HG03103 (cell line): ENCODE measurements around the gene ELOVL5.
A peak's percentile ranks its signal among the peaks of the same experiment; 100 is the strongest.

ENCODE experiments used
- ATAC-seq: cut with Tn5 transposase; IDR thresholded peaks from one replicate; pipeline ENCODE4 v1.9.1; 2021; ENCODE audit warnings: low read depth; ENCODE audit not compliant: unreplicated experiment

Gene ELOVL5

DNA sequence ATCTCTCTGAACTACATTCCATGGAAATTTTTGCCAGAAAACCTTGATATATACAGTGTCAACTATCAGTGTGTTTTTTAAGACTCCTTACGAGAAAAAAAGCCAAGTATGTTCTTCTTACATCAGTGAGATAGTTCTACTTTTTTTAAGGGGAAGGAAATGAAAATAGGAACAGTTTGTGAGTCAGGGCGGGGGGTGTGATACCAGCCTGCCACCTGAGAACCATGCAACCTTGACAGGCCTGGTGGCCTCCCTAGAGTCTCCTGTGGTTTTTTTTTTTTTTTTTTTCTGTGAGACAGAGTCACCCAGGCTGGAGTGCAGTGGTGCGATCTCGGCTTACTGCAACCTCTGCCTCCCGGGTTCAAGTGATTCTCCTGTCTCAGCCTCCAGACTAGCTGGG lies 103.8 kb downstream of the ELOVL5 start:
- ATAC-seq, result peak; percentile 72

DNA sequence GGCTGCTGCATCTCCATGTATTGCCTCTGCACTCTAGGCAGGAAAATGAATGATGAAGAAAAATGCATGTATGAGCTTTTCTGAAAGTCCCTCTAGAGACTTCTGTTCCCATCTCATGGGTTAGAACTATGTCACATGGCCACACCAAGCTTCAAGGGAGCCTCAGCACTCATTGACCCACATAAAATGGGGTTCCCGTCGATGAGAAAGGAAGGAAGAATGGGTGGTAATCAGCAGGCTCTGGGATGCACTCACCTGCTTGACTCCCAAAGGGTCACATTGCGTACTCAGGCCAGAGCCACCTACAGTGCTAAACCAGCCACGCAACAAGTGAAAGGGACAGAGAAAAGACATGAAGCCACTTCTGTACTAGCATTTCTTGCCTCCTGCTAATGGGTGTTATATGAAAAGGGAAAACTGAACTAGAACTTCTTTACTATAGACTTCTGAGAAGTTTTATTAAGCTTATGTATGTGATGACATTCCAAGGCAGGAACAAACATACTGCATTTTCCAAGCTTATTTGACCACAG lies 104.3 kb downstream of the ELOVL5 start:
- ATAC-seq, result no peak

DNA sequence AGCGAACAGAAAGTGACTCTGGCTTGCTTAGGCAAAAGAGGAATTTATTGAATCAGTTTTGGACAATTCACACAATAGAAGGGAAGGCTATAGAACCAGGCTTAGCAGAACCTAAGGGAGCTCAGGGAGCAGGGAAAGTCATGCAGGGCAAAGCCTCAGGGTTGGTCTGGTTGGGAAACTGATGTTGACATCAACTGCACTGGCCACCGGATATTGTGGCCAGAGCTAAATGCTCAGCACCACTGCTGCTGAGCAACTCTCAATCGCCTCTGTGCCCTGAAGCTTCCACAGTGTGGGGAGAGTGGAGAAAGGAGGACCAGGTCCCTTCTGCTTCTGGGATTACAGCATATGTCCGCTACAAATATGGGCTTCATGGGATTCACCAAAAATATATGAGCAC lies 106.8 kb downstream of the ELOVL5 start:
- ATAC-seq, result no peak

DNA sequence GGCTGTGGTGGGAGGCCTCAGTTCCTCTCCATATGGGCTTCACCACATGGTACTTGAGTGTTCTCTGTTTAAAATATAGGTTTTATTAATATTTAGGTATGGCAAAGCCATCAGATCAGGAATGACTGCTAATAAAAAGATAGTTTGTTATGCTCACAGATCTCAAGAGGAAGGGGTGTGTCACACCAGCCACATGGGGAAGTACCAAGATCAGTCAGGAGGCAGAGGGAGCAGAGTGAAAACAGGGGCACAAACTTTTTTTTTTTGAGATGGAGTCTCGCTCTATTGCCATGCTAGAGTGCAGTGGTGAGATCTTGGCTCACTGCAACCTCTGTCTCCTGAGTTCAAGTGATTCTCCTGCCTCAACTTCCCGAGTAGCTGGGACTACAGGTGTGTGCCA lies 108.0 kb downstream of the ELOVL5 start:
- no peak for ATAC-seq

DNA sequence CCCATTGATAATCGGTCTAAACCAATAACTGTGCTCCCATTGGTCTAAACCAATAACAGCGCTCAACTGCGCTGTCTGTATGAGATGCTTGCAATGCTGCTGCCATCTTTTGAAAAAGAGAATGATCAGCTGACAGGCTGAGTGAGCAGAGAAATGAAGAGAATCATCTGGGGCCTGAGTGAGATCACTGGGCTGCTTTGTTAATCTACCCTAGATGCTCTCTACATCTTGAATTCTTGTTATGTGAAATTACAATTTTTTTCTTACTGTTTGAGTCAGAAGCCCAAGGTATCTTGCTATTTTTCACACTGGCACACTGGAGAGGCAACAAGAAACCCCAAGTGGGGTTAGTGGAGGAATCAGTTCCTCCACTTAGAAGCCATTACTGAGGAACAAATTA lies 108.6 kb downstream of the ELOVL5 start:
- no peak for ATAC-seq

DNA sequence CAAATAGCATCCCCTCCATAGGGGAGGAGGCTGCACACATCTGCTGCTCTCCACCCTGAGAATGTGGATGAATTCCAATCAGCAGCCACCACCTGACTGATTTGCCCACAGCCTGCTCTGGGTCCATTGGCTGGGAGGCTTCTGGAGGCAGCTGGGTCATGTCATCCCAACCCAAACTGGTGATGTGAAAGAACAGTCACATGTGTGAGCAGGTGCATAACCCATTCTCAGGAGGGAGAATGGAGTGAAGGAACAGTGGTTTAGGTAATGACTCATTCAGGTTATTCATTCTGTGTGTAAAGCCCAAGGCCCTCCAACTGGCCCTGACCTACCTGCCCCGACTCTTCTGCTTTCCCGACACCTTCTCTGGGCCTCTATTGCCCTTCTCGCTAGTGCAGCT lies 109.2 kb downstream of the ELOVL5 start:
- ATAC-seq, result peak; percentile 57

DNA sequence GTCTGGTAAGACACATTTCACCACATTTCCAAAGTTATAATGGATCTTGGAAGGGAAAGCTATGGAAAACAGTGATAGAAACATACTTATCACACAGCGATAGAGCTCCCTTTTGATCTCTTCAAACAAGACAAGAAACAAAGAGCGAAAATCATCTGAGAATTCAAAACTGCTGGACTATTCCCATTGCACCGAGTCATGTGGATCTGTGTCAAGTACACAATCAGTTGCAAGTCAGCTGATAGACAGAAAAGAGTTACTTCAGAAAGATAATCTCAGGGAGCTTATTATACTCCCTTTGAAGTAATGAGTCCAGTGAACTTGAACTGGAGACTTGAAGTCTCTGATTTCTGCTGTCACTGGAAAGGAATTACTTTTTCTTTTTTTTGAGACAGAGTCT lies 110.4 kb downstream of the ELOVL5 start:
- ATAC-seq, result no peak

DNA sequence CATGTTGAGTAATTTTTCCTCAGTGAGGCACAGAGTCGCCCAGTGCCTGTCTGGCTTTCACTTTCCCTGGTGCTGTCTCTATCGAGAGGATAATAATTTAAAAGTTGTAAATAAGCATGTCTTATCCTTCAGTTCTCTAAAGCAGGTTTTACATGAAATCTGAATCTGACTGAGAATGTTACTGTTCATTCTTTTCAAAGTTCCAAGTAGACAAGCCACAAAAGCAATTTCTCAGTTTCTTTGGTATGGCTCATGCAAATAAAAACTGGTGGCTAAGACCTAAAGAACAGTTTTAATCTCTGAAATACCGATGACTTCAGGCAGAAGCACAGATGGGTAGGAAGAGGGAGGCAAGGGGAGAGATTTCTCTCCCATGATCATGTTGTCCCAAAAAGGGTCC lies 112.5 kb downstream of the ELOVL5 start:
- peak; percentile 27 for ATAC-seq

DNA sequence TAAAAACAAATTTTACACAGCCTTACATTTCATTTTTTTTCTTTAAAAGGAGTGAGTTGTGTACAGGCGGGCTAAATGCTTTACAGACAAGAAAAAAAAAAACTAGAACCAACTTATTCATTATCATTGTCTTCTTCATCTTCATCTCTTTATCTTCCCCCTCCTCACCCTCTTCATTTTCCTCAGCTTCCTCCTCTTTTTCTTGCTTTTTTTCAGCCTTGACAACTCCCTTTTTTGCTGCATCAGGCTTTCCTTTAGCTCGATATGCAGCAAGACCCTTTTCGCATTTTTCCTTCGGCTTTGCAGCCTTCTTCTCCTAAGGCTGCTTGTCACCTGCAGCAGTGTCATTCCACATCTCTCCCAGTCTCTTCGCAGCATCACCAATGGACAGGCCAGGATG lies 113.2 kb downstream of the ELOVL5 start:
- no peak for ATAC-seq

DNA sequence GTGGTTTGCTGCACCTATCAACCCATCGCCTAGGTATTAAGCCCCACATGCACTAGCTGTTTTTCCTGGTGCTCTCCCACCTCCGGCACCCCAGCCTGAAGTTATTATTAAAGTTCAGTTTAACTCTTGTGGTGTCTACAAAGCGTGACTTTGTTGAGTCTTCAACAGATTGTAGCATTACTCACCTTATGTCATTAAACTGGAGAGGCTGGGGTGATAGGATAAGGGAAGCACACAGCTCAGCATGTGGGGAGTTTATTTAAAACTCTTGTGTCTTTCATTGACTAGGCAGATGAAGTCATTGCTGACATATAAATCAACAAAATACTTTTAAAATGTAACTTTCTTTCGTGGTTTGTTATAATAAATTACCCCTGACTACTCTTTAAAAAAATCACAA lies 115.4 kb downstream of the ELOVL5 start:
- no peak for ATAC-seq

DNA sequence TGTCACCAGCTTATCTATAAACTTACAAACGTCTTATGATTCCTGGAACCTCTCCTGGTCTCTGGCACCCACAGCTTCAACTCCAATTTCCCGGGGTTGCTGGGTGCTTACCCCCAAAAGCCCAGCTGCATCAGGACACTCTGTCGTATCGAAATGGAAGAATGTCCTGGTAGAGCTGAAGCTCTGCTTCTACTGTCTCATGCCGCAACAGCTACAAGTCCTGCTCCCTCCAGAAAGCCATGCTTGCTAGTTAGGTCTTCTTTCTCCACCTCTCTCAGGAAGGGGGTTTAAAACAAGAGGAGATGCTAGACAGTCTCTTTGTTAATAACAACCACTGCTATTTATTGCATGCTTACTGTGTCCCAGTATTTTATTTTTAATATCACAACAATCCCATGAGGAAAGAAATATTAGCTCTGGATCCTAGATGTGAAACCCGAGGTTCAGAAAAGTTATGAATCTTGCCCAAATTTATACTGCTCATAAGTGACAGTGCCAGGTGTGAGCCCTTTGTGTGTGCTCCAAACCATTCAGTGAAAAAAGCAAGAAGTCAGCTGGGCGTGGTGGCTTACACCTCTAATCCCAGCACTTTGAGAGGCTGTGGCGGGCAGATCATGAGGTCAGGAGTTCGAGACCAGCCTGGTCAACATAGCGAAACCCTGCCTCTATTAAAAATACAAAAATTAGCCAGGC lies 117.8 kb downstream of the ELOVL5 start:
- ATAC-seq, result no peak

DNA sequence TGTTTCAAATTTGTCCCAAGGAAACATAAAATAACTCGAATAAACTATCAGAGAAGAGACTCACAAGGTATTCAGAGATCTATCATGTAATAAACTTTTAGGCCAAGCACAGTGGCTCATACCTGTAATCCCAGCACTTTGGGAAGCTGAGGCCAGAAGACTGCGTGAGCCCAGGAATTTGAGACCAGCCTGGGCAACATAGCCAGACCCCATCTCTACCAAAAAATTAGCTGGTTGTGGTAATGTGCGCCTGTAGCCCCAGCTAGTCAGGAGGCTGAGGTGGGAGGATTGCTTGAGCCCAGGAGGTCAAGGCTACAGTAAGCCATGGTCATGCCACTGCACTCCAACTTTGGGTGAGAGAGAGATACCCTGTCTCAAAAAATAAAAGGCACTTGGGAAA lies 120.9 kb downstream of the ELOVL5 start:
- ATAC-seq, result no peak

DNA sequence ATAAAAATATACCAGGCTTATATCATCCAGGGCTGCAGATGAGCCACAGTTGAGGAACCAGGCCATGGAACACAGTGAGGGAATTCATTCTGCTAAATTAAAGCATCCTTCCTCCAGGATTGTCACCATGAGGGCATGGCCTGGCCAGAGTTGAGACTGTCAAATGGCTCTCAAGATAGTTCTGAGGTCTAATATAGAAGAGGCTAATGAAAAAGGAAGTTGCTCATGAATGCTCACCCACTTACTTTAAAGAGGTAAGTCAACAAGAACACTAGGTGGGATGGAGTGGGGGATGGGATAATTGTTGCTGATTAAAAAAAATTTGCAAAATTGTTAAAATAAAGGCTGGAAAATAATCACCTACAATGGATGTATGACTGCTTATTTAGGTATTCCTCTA lies 128.1 kb downstream of the ELOVL5 start:
- no peak for ATAC-seq
